HG03045 (cell line): ENCODE data around the gene PSMG3.

ENCODE experiments used
- ATAC-seq: cut with Tn5 transposase; IDR thresholded peaks from one replicate; pipeline ENCODE4 v1.9.1; 2021; ENCODE audit warnings: mild to moderate bottlenecking, moderate library complexity; ENCODE audit not compliant: unreplicated experiment

PSMG3 gene, protein sequence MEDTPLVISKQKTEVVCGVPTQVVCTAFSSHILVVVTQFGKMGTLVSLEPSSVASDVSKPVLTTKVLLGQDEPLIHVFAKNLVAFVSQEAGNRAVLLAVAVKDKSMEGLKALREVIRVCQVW

DNA sequence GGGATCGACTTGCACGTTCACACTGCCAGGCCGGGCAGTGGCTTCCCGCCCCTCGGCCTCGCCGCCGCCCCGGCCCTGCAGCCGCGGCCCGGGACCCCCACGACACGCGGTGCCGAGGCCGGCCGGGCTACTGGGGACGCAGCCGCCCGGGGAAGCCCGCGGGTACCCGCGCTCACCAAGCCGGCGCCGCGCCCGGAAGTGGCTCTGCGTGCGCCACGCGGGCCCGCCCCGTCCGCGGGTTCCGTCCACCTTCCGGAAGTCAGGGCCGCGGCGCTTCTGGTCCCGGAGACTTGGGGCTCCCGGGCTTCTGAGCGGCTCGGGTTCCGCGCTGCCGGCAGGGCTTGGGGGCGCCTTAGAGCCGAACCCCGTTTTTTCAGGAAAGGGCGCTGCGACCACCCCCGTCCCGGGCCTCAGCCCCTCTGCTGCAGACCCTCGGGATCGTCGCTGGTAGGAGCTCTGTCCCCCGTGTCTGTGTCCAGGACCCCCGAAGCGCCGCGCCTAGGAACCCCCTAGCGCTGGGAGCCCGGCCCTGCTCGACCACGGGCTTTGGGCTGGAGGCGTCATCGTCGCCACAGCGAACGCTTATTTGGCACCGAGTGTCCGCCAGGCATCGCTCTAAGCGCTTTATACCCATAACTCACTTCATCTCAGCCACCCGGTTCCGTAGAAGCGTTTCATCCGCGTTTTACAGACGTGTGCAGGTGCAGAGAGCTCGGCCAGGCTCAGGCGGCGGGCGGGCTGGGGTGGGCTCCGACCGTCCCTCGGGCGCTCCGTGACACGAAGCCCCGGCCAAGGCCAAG is at the start of gene PSMG3:
TSS of gene PSMG3 (minus strand) at position 200 of the 800 bp plus-strand sequence. CDS start 693 bp downstream, outside the sequence.
- ATAC-seq = peak; percentile 90

- no peak for ATAC-seq
Measured at GRCh38 chr7:1618475-1618874, 48.6 kb upstream of the PSMG3 start.

- no peak for ATAC-seq
Measured at GRCh38 chr7:1617957-1618356, 48.1 kb upstream of the PSMG3 start.

- ATAC-seq = no peak
Measured at GRCh38 chr7:1616741-1617140, 46.9 kb upstream of the PSMG3 start.

GRCh38 chr7:1611708-1612241 is 41.9 kb upstream of the PSMG3 start:
- ATAC-seq = no peak

GRCh38 chr7:1610678-1611302 is 41.0 kb upstream of the PSMG3 start:
- no peak for ATAC-seq

DNA sequence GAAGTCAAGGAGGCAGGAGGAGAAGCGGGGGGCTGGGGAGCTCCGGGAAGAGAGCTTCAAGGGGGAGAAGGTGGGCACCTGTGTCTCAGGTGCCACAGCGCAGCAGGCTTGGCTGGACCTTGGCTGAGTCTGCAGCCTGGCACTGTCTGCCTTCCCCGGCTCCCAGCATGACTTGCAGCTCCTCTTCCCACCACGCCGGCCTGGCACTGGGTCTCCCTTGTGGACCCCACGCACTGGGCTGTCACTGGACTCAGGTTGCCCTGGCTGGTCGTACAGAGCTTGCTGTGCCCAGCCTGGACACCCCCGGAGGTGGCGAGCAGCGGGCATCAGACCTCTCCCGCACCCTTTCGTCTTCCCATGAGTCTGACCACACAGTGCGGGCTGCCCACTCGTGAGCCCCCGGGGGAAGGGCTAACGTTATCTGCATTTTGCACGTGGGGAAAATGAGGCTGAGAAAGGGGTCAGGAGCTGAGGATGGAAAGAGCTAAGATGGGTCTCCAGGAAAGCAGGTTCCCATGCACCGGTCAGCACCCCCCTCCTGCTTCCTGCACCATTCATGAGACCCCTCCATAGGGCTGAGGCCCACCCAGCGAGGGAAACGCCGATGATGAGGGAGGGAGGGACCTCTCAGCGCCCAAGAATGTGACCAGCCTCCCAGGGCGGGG is 40.3 kb upstream of the PSMG3 start:
- no peak for ATAC-seq

DNA sequence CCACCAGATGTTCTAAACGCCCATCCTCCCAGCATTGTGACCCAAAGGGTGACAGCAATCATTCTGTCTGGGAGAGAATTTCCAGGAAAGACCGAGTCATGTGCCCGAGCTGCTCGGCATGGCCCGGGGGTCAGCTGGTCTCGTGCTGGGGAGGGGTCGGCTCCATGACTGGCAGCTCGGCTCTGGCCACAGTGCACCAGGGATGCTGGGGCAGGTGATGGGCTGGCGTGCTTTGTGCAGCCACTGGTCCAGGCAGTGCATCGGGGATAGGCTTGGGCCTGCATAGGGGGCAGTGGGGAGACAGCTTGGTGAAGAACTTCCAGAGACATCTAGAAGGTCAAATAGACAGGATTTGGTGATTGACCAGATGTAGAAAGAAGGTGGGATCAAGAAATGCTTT is 39.2 kb upstream of the PSMG3 start:
- no peak for ATAC-seq

- no peak for ATAC-seq
Measured at GRCh38 chr7:1608318-1608717, 38.5 kb upstream of the PSMG3 start.

DNA sequence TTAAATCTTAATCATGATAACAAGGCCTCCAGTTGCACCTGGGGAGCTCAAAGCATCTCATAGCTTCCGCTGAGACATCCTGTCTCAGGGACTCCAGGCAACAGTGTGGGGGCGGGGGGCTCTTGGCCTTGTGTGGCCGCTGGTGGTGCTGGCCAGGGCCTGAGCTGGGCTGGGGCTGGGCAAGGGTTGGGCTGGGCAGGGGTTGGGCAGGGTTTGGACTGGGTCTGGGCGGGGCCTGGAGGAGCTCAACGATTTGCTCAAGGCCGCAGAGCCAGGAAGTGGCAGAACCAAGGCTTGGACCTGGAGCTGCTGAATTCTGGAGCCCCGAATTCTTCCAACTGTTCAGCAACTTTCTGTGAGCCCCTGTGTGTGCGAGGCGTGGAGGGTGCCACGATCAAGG is 37.9 kb upstream of the PSMG3 start:
- no peak for ATAC-seq

- ATAC-seq = no peak
Measured at GRCh38 chr7:1607001-1607400, 37.2 kb upstream of the PSMG3 start.

DNA sequence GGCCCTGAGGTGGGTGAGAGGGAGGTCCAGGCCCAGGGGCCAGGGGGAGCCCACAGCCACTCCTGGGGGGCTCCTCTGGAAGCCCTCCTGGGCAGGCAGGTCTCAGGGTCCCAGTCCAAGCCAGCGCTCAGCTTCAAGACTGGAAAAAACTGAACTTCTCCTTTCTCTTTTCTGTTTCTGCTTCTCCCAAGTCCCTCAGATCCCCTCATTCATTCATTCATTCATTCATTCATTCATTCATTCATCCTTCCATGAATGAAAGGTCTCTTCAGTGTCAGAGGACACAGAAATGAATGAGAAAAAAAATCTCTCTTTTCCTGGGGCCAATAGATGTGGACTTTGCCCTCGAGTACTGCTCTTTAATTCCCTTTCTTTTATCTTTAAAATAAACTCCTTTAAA is 34.6 kb upstream of the PSMG3 start:
- no peak for ATAC-seq

DNA sequence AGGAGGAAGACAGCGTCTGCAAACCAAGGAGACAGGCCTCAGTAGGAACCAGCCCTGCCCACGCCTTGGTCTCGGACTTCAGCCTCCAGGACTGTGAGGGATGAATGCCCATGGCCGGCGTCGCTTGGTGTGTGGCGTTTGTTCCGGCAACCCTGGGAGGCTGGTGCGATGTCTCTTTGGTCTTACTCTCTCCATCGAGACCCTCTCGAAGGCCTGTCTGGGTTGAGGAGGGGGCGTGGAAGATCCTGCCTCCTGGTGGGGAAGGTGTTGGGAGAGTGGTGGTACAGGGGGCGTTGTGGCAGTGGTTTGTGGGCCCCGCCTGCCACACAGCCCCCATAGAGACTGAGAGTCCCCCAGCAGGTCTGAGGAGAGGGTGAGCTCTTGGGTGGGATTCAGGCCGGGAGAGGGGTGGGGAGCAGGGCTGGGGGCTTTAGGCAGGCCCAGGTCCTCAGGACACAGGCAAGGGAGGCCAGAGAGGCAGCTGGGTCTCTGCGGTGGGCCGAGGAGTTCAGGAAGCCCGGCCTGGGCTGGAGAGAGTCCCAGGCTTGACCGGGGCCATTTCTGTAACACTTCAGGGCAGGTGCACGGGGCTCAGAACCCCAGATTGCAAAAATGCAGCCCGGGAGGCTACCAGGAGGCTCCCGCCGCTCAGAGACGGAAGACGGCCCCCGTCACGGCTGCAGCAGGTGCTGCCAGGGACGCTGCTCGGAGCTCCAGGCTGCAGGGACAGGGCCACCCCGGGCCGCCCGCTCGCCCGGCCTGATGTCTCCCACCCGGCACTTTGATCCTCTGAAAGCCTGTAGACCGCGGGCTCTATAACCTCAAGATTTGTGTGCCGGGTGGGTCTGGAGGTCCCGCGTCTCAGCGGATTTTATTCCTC is 33.8 kb upstream of the PSMG3 start:
- no peak for ATAC-seq

DNA sequence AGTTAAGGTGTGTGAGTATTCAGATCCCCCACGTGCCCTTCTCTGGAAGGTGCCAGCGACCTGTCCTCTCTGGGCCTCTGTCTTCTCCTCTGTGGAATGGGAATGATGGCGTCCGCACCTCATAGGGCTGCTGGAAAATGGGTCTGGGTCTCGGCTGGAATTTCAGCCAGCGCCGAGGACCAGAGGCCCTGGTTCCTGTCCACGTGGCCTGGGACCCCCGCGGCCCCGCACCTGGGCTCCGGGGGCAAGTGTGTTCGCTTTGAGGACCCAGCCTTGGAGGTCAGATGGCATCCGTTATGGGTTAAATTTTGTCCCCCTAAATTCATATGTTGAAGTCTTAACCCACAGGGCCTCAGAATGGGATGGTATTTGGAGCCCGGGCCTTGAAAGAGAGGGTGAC is 32.6 kb upstream of the PSMG3 start:
- no peak for ATAC-seq

DNA sequence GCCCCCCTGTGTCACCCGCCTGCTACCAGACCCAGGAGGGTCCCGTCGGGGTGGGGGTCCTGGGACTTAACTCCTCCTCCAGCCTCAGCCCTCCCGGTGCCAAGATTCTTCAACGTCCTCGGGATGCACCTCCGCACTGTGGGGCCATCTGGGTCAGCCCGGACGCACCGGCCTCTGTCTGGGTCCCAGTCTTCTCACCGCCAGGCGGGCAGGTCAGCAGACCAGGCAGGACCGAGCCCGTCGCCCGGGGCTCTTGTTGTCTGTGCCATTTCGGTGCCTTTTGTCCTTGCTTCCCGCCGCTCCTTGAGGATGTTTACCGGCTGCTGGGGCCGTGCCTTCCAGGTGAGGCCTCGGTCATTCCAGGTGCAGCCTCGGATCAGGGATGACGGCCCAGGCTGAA is 32.1 kb upstream of the PSMG3 start:
- ATAC-seq = no peak

- no peak for ATAC-seq
Measured at GRCh38 chr7:1599640-1600395, 30.0 kb upstream of the PSMG3 start.

DNA sequence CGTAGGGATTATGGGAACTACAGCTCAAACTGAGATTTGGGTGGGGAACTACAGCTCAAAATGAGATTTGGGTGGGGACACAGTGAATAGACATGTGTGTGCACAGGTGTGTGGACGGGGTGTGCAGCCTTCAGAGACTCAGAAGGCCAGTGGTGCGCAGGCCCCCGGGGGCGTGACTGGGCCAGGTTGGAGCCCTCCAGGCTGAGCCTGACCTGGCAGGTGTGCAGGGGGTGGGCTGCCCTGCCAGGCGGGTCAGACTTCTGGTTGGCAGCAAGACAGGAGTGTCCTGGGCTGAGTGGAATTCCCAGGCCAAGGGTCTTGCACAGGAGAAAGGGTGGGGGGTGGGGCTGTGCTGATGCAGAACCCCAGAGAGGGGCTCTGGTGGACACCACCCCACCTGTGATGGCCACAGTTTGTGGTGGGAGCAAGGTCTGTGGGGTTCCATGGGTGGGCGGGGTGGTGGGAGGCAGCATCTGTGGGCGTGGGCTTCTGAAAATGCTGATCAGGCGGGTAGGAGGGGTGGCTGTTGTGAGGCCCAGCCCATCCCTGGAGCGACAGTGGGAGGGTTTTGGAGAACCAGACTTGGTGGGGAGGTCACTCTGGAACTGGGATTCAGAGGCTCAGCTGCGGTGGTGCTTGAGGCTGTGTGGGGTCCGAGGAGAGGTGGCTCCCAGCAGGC is 29.3 kb upstream of the PSMG3 start:
- no peak for ATAC-seq

DNA sequence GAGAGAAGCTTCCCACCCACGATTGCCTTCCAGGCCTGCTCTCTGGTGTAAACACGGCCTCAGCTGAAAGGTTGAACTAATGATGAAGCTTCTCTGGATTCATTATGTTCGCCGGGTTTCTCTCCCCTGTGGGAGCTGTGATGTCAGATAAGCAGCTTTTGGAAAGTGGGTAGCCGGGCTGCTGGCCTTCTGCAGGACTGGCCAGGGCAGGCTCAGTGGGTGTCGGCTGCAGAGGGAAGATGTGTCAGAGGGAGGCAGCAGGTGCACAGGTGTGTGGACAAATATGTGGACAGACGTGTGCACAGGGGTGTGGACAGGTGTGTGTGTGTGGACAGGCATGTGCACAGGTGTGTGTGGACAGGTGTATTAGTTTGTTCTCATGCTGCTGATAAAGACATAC is 28.5 kb upstream of the PSMG3 start:
- no peak for ATAC-seq

DNA sequence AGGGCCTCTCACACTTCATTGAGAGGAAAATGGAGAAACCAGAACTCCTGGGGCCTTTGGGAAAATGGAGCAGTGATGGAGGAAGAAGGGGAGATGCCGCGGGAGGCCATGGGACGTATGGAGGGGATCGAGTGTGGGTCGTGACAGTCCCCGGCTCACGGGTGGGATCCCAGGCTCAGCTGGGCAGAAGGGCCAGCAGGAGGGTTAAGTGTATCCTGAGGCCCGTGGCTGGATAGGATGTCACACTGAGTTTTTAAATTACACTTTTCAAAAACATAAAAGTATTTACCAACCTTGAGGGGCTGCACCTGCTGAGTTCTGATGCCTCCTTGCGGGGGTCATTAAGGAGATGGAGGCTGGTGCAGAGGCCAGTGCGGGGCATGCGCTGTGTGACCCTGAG is 28.0 kb upstream of the PSMG3 start:
- ATAC-seq = no peak
